H9 (cell line): ENCODE results near the gene BRF1. TPM values are rescaled to one million over a fixed set of nuclear protein-coding genes. Genes with fewer than 3 reads are reported as not detected.
A peak's percentile ranks its signal among the peaks of the same experiment; 100 is the strongest.

Experiments
- DNase-seq: peaks from one replicate; pipeline ENCODE4 v3.0.0-alpha.2; 2017
- H2AFZ ChIP-seq: one replicate; pipeline ENCODE4 v1.6.1; 2013; ENCODE audit warnings: mild to moderate bottlenecking, low read length, control low read depth, moderate library complexity
- H2AK5ac ChIP-seq: 2 replicates; pipeline ENCODE4 v1.6.1; 2013; ENCODE audit warnings: low read length, control low read depth, mixed read lengths; ENCODE audit not compliant: insufficient read length
- H2BK120ac ChIP-seq: one replicate; pipeline ENCODE4 v1.6.1; 2013; ENCODE audit warnings: low read depth, mild to moderate bottlenecking, low read length, control low read depth, inconsistent platforms; ENCODE audit not compliant: poor library complexity, severe bottlenecking
- H2BK12ac ChIP-seq: 2 replicates; pipeline ENCODE4 v1.6.1; 2013; ENCODE audit warnings: low read length, control low read depth, mixed read lengths, low read depth; ENCODE audit not compliant: insufficient read length
- H2BK15ac ChIP-seq: 2 replicates; pipeline ENCODE4 v1.6.1; 2013; ENCODE audit warnings: low read depth, low read length, control low read depth
- H2BK20ac ChIP-seq: one replicate; pipeline ENCODE4 v1.6.1; 2013; ENCODE audit warnings: low read depth, mild to moderate bottlenecking, low read length, control low read depth, inconsistent platforms; ENCODE audit not compliant: poor library complexity, severe bottlenecking
- H2BK5ac ChIP-seq: 2 replicates; pipeline ENCODE4 v1.6.1; 2013; ENCODE audit warnings: low read length, control low read depth, mixed read lengths; ENCODE audit not compliant: insufficient read length
- H3K14ac ChIP-seq: 2 replicates; pipeline ENCODE4 v1.6.1; 2013; ENCODE audit warnings: low read length, control low read depth; ENCODE audit not compliant: insufficient read depth
- H3K18ac ChIP-seq: 2 replicates; pipeline ENCODE4 v1.6.1; 2013; ENCODE audit warnings: low read depth, mild to moderate bottlenecking, mixed read lengths, low read length, control low read depth; ENCODE audit not compliant: insufficient read length
- H3K23ac ChIP-seq: 2 replicates; pipeline ENCODE4 v1.6.1; 2013; ENCODE audit warnings: low read length, control low read depth, mixed read lengths, low read depth; ENCODE audit not compliant: insufficient read length
- H3K23me2 ChIP-seq: 2 replicates; pipeline ENCODE4 v1.6.1; 2013; ENCODE audit warnings: low read depth, mild to moderate bottlenecking, mixed read lengths, low read length, control low read depth; ENCODE audit not compliant: insufficient read length, poor library complexity, severe bottlenecking
- H3K27ac ChIP-seq: 2 replicates; pipeline ENCODE4 v1.5.1; 2013; ENCODE audit warnings: low read length, control low read depth, mixed read lengths, low read depth; ENCODE audit not compliant: insufficient read length
- H3K27me3 ChIP-seq: 2 replicates; pipeline ENCODE4 v1.6.1; 2013; ENCODE audit warnings: low read length, control low read depth, inconsistent platforms; ENCODE audit not compliant: insufficient read depth
- H3K4ac ChIP-seq: 2 replicates; pipeline ENCODE4 v1.6.1; 2013; ENCODE audit warnings: low read depth, mild to moderate bottlenecking, control low read depth, inconsistent platforms, low read length, moderate library complexity
- H3K4me1 ChIP-seq: 2 replicates; pipeline ENCODE4 v1.6.1; 2013; ENCODE audit warnings: low read length, control low read depth, inconsistent platforms; ENCODE audit not compliant: insufficient read depth
- H3K4me2 ChIP-seq: 2 replicates; pipeline ENCODE4 v1.6.1; 2013; ENCODE audit warnings: low read length, control low read depth, mixed read lengths; ENCODE audit not compliant: insufficient read length, insufficient read depth
- H3K56ac ChIP-seq: 2 replicates; pipeline ENCODE4 v1.6.1; 2013; ENCODE audit warnings: low read depth, mild to moderate bottlenecking, mixed read lengths, low read length, control low read depth; ENCODE audit not compliant: insufficient read length
- H3K79me1 ChIP-seq: 2 replicates; pipeline ENCODE4 v1.6.1; 2013; ENCODE audit warnings: low read depth, mild to moderate bottlenecking, moderate library complexity, low read length, control low read depth, inconsistent platforms; ENCODE audit not compliant: insufficient read depth, poor library complexity, severe bottlenecking
- H3K79me2 ChIP-seq: 2 replicates; pipeline ENCODE4 v1.6.1; 2013; ENCODE audit warnings: low read length, control low read depth, inconsistent platforms; ENCODE audit not compliant: insufficient read depth
- H3K9ac ChIP-seq: 2 replicates; pipeline ENCODE4 v1.6.1; 2013; ENCODE audit warnings: low read length, control low read depth, mixed read lengths; ENCODE audit not compliant: insufficient read length; ENCODE audit errors: extremely low read depth
- H3K9me3 ChIP-seq: one replicate; pipeline ENCODE4 v1.6.1; 2013; ENCODE audit warnings: low read depth, low read length, inconsistent platforms; ENCODE audit not compliant: control insufficient read depth
- H3T11ph ChIP-seq: one replicate; pipeline ENCODE4 v1.6.1; 2013; ENCODE audit warnings: mild to moderate bottlenecking, low read length, control low read depth, inconsistent platforms
- H4K20me1 ChIP-seq: one replicate; pipeline ENCODE4 v1.6.1; 2013; ENCODE audit not compliant: control insufficient read depth, insufficient read length, insufficient read depth
- H4K5ac ChIP-seq: 2 replicates; pipeline ENCODE4 v1.6.1; 2013; ENCODE audit warnings: low read depth, mild to moderate bottlenecking, mixed read lengths, low read length, control low read depth; ENCODE audit not compliant: insufficient read length
- H4K8ac ChIP-seq: replicated peaks from 2 replicates; pipeline ENCODE4 v1.6.1; 2013; ENCODE audit warnings: low read length, control low read depth, mixed read lengths, low read depth; ENCODE audit not compliant: insufficient read length
- H4K91ac ChIP-seq: 2 replicates; pipeline ENCODE4 v1.6.1; 2013; ENCODE audit warnings: low read depth, mild to moderate bottlenecking, moderate library complexity, mixed read lengths, low read length, control low read depth; ENCODE audit not compliant: insufficient read length
- H3K27ac Mint-ChIP-seq, 3 experiments: 2 replicates in 2 of 3; 3 replicates in 1 of 3; pipeline ENCODE4 v1.8.0; 2020 to 2021; ENCODE audit warnings: mixed read lengths in 3 of 3, mild to moderate bottlenecking in 1 of 3, moderate library complexity in 1 of 3
- H3K27me3 Mint-ChIP-seq: 2 replicates; pipeline ENCODE4 v1.8.0; 2021; ENCODE audit warnings: low read depth, mild to moderate bottlenecking, moderate library complexity, mixed read lengths
- H3K36me3 Mint-ChIP-seq, 3 experiments: 2 replicates in 2 of 3; 3 replicates in 1 of 3; pipeline ENCODE4 v1.8.0; 2020 to 2021; ENCODE audit warnings: low read depth in 3 of 3, mixed read lengths in 3 of 3; ENCODE audit not compliant: insufficient read depth in 1 of 3
- H3K4me1 Mint-ChIP-seq, 2 experiments: 2 replicates each; pipeline ENCODE4 v1.8.0; 2020; ENCODE audit warnings: mixed read lengths in 2 of 2
- H3K4me3 Mint-ChIP-seq, 2 experiments: 2 replicates in 1 of 2; 3 replicates in 1 of 2; pipeline ENCODE4 v1.8.0; 2020 to 2021; ENCODE audit warnings: mild to moderate bottlenecking in 2 of 2, mixed read lengths in 2 of 2, moderate library complexity in 1 of 2
- H3K9me3 Mint-ChIP-seq, 2 experiments: 2 replicates in 1 of 2; 3 replicates in 1 of 2; pipeline ENCODE4 v1.8.0; 2020; ENCODE audit warnings: mild to moderate bottlenecking in 2 of 2, mixed read lengths in 2 of 2, moderate library complexity in 1 of 2
- WGBS: extraction: QIAGEN DNeasy Blood & Tissue Kit; methylation state at CpG from one replicate; pipeline ENCODE4 v1.1.7; 2013; ENCODE audit warnings: missing lambda C conversion rate, low lambda C conversion rate, mixed read lengths; ENCODE audit not compliant: insufficient read length; ENCODE audit errors: extremely low coverage; 5-methylcytosine and 5-hydroxymethylcytosine counted together
- total RNA-seq: library from RNA; stranded (reverse); gene quantifications from 2 replicates; pipeline ENCODE4 v1.2.1, GENCODE V29; 2021
- TF ChIP-seq, protein P1 (sequence below): fragments of 200-600 bp; sonication (generic); conservative IDR thresholded peaks from 3 replicates; pipeline ENCODE4 v1.8.0; 2021; ENCODE audit warnings: antibody characterized with exemption, mild to moderate bottlenecking

Gene BRF1
- total RNA-seq, 1 experiment from 2014 or later = 28.3 TPM

DNA sequence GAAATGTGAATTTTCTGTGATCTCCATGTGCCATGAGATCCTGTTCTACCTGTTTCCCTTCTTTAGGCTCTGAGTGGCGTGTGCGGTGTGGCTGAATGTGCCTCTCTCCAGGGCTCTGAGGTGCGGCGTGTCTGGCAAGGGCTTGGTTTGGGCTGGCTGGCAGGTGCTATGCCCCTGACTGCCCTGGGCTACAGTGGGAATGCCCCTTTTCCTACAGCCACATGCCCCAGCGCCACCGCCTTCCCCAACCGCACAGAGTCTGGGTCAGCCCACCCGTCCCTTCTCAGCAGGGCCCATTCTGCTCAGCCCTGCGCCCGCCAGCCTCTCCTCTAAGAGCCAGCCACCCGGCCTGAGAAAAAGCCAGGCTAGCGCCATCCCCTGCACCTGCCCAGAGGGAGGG, 27.7 kb downstream of the BRF1 start:
- no CpG with 5 or more reads among the region's 12 CpGs for whole genome bisulfite sequencing
- Histone ChIP-seq H3T11ph (no peak overlapping the region), H3K9me3 (no peaks in the 10 kb centered on the region), H4K8ac (no peak overlapping the region), H3K27ac (no peak overlapping the region), H4K20me1 (no peaks in the 10 kb centered on the region), H3K9ac (no peak overlapping the region), H3K18ac (no peak overlapping the region), H3K4me1 (no peaks in the 10 kb centered on the region), H2BK20ac (no peak overlapping the region), H2BK15ac (no peak overlapping the region), H2BK12ac (no peak overlapping the region), H3K23me2 (no peaks in the 10 kb centered on the region), H3K14ac (no peak overlapping the region), H3K23ac (no peak overlapping the region), H3K4me2 (no peak overlapping the region), H3K79me1 (no peaks in the 10 kb centered on the region), H2AFZ (no peak overlapping the region), H3K56ac (no peak overlapping the region), H3K27me3 (no peaks in the 10 kb centered on the region), H2BK120ac (no peak overlapping the region), H2AK5ac (no peak overlapping the region), H2BK5ac (no peak overlapping the region), H4K5ac (no peak overlapping the region), H3K4ac (no peak overlapping the region), H3K79me2 (no peaks in the 10 kb centered on the region), H4K91ac (no peak overlapping the region)
- no peaks in the 10 kb centered on the region for H3K36me3 Mint-ChIP-seq
- DNase-seq = peak; percentile 22
- peaks cover 0 to 4% of the 10 kb centered on the region in 2 experiments; a peak in 2 of 4 replicates for H3K4me1 Mint-ChIP-seq
- no peak overlapping the region for H3K4me3 Mint-ChIP-seq
- peak overlapping the region in 1 of 3 experiments; percentile 8; a peak in 1 of 7 replicates for H3K27ac Mint-ChIP-seq
- TF ChIP-seq, protein P1, sequence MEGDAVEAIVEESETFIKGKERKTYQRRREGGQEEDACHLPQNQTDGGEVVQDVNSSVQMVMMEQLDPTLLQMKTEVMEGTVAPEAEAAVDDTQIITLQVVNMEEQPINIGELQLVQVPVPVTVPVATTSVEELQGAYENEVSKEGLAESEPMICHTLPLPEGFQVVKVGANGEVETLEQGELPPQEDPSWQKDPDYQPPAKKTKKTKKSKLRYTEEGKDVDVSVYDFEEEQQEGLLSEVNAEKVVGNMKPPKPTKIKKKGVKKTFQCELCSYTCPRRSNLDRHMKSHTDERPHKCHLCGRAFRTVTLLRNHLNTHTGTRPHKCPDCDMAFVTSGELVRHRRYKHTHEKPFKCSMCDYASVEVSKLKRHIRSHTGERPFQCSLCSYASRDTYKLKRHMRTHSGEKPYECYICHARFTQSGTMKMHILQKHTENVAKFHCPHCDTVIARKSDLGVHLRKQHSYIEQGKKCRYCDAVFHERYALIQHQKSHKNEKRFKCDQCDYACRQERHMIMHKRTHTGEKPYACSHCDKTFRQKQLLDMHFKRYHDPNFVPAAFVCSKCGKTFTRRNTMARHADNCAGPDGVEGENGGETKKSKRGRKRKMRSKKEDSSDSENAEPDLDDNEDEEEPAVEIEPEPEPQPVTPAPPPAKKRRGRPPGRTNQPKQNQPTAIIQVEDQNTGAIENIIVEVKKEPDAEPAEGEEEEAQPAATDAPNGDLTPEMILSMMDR = no peak
- no peaks in the 10 kb centered on the region for H3K9me3 Mint-ChIP-seq
- no peaks in the 10 kb centered on the region for H3K27me3 Mint-ChIP-seq
